Panc1 (cell line): ENCODE measurements around the gene CDC45. TPM values are rescaled to one million over a fixed set of nuclear protein-coding genes. Genes with fewer than 3 reads are reported as not detected.

Experiments used
- ATAC-seq: fragments of 200-7000 bp; cut with Tn5 transposase; 2 replicates; pipeline ENCODE4 v1.9.1; 2020; ENCODE audit warnings: mild to moderate bottlenecking, moderate library complexity
- BruUV-seq: library from RNA; stranded (reverse); fragments of 400-500 nt; replicated peaks from 2 replicates; lab custom pipeline; 2021; lab: Mats Ljungman, UMichigan
- CTCF ChIA-PET: fragments of 300-600 bp; sonication (Branson Sonifier 250); formaldehyde crosslinking; loops from one replicate; lab custom pipeline; 2022; ENCODE audit warnings: antibody characterized with exemption; lab: Charles Lee
- POLR2A ChIA-PET: fragments of 300-600 bp; sonication (Branson Sonifier 250); formaldehyde crosslinking; loops from one replicate; lab custom pipeline; 2022; ENCODE audit warnings: antibody characterized with exemption; lab: Charles Lee
- DNase-seq: peaks from one replicate; pipeline ENCODE4 v3.0.0-alpha.2; 2010; ENCODE audit warnings: low read depth, low spot score
- H3K27ac ChIP-seq: 2 replicates; pipeline ENCODE4 v1.5.1; 2011; ENCODE audit warnings: mild to moderate bottlenecking, low read length, inconsistent platforms
- H3K27me3 ChIP-seq: fragments of 200-500 bp; sonication (Bioruptor generic); 2 replicates; pipeline ENCODE4 v1.6.0; 2014; ENCODE audit warnings: low read length, inconsistent platforms; ENCODE audit not compliant: control insufficient read depth, insufficient read depth
- H3K36me3 ChIP-seq: fragments of 200-500 bp; sonication (Bioruptor generic); 2 replicates; pipeline ENCODE4 v1.5.1; 2014; ENCODE audit warnings: inconsistent platforms, mild to moderate bottlenecking, low read length, moderate library complexity; ENCODE audit not compliant: control insufficient read depth, insufficient read depth
- H3K4me1 ChIP-seq: 2 replicates; pipeline ENCODE4 v1.5.1; 2011; ENCODE audit warnings: inconsistent platforms, mild to moderate bottlenecking, low read length, moderate library complexity; ENCODE audit not compliant: control insufficient read depth, insufficient read depth
- H3K4me3 ChIP-seq, 2 experiments: 2 replicates each; pipeline ENCODE4 v1.5.1; 2011 to 2012; ENCODE audit warnings: low read depth in 2 of 2, low read length in 2 of 2, mild to moderate bottlenecking in 2 of 2, inconsistent platforms in 1 of 2, moderate library complexity in 1 of 2
- H3K9me3 ChIP-seq: fragments of 200-500 bp; sonication (Bioruptor generic); 2 replicates; pipeline ENCODE4 v1.5.1; 2014; ENCODE audit warnings: low read depth, mild to moderate bottlenecking, inconsistent platforms, low read length, moderate library complexity; ENCODE audit not compliant: control insufficient read depth, insufficient read depth
- CTCF ChIP-seq: fragments of 450-650 bp; IDR thresholded peaks from 2 replicates; pipeline ENCODE4 v1.5.1; 2017; ENCODE audit warnings: mild to moderate bottlenecking
- POLR2AphosphoS5 ChIP-seq: IDR thresholded peaks from 2 replicates; pipeline ENCODE4 v1.6.1; 2012; ENCODE audit warnings: mild to moderate bottlenecking, low read depth, low read length, moderate library complexity
- REST ChIP-seq, 2 experiments: IDR thresholded peaks; 2 replicates each; pipeline ENCODE4 v1.6.1; 2011 to 2012; ENCODE audit warnings: low read depth in 2 of 2, control low read depth in 1 of 2, low read length in 1 of 2, mild to moderate bottlenecking in 1 of 2, moderate library complexity in 1 of 2; ENCODE audit not compliant: insufficient read depth in 1 of 2
- SIN3A ChIP-seq: IDR thresholded peaks from 2 replicates; pipeline ENCODE4 v1.6.1; 2012; ENCODE audit warnings: low read depth, mild to moderate bottlenecking, low read length, moderate library complexity, borderline replicate concordance; ENCODE audit not compliant: insufficient read depth
- TCF7L2 ChIP-seq: IDR thresholded peaks from 2 replicates; pipeline ENCODE4 v1.6.1; 2011; ENCODE audit warnings: mild to moderate bottlenecking, low read depth, low read length, inconsistent platforms
- in situ Hi-C: cut with HindIII; loops from 2 replicates; pipeline ENCODE4 v1.10.0; 2016; ENCODE audit warnings: low sequenced_read_pairs, low pct_unique_long_range_greater_than_20kb
- intact Hi-C: fragments of 100-400 bp; cut with micrococcal nuclease; formaldehyde crosslinking; loops from one replicate; pipeline ENCODE4 v1.10.0; 2022; ENCODE audit not compliant: unreplicated experiment
- total RNA-seq: library from RNA; stranded (reverse); gene quantifications from one replicate; pipeline ENCODE4 v1.2.1, GENCODE V29; 2021; ENCODE audit not compliant: unreplicated experiment

The CDC45 gene
- total RNA-seq, 1 experiment from 2014 or later: 26.1 TPM

GRCh38 chr22:19506212-19506611 is 26.5 kb downstream of the CDC45 start:
- DNase-seq (no peak), ATAC-seq (no peak)
- Histone ChIP-seq H3K36me3 (no peaks in the 10 kb centered on the region; the same call in 1 of the 2 replicates), H3K27ac (no peak overlapping the region), H3K4me1 (no peaks in the 10 kb centered on the region), H3K9me3 (no peaks in the 10 kb centered on the region), H3K27me3 (no peaks in the 10 kb centered on the region), H3K4me3 (no peak overlapping the region)
- no TSS peak for BruUV-seq
- CTCF ChIA-PET: no interaction called here
- POLR2A ChIA-PET: no interaction called here
- intact Hi-C loops: no loop called here
- in situ Hi-C loops: no loop called here
- TF ChIP-seq TCF7L2 (no peak), POLR2AphosphoS5 (no peak), CTCF (no peak), REST (IDR thresholded peaks at IDR 0.05; ENCODE audit: insufficient read depth in 1 of 2, low read depth in 2 of 2, low read length in 1 of 2) (no peak), SIN3A (no peak)

- no peaks in the 10 kb centered on the region for H3K9me3 ChIP-seq
- ChIA-PET CTCF (no interaction called here), POLR2A (no interaction called here)
- TF ChIP-seq TCF7L2 (no peak), CTCF (no peak), REST (IDR thresholded peaks at IDR 0.05; ENCODE audit: insufficient read depth in 1 of 2, low read depth in 2 of 2, low read length in 1 of 2) (no peak), POLR2AphosphoS5 (no peak), SIN3A (no peak)
- intact Hi-C loops: no loop called here
- ATAC-seq: no peak
- H3K36me3 ChIP-seq: no peaks in the 10 kb centered on the region; the same call in 1 of the 2 replicates
- no TSS peak for BruUV-seq
- H3K27ac ChIP-seq: no peak overlapping the region
- no peaks in the 10 kb centered on the region for H3K27me3 ChIP-seq
- no peak overlapping the region for H3K4me3 ChIP-seq
- DNase-seq: no peak
- no peaks in the 10 kb centered on the region for H3K4me1 ChIP-seq
- in situ Hi-C loops: no loop called here
Observed at GRCh38 chr22:19507534-19507861, 27.8 kb downstream of the CDC45 start.
